GM18868 (cell line): ENCODE measurements around the gene RAB24.
A peak's percentile ranks its signal among the peaks of the same experiment; 100 is the strongest.
"Not testable (repeated sequence)": the region's sequence is repeated elsewhere in the genome, so short reads cannot be mapped to it uniquely, and the experiment has no call there.

Experiments
- ATAC-seq: cut with Tn5 transposase; IDR thresholded peaks from one replicate; pipeline ENCODE4 v1.9.1; 2021; ENCODE audit warnings: mild to moderate bottlenecking, moderate library complexity; ENCODE audit not compliant: unreplicated experiment

Gene RAB24

GRCh38 chr5:177311723-177312648 lies 8.5 kb upstream of the RAB24 start, which contains the start of gene MXD3:
MXD3 (minus strand) TSS chr5:177311898; CDS start chr5:177311830, 68 bp downstream.
- ATAC-seq: peak; percentile 79

- ATAC-seq: no peak
Measured at GRCh38 chr5:177311392-177311722, 7.8 kb upstream of the RAB24 start.

- no peak for ATAC-seq
Measured at GRCh38 chr5:177310757-177311391, 7.4 kb upstream of the RAB24 start.

- no peak for ATAC-seq
Measured at GRCh38 chr5:177310332-177310731, 6.8 kb upstream of the RAB24 start.

- no peak for ATAC-seq
Measured at GRCh38 chr5:177309351-177310191, 6.1 kb upstream of the RAB24 start.

GRCh38 chr5:177308740-177309139 lies 5.2 kb upstream of the RAB24 start:
- ATAC-seq: no peak

- no peak for ATAC-seq
Measured at GRCh38 chr5:177307544-177308363, 4.2 kb upstream of the RAB24 start.

- ATAC-seq: no peak
Measured at GRCh38 chr5:177306674-177307543, 3.4 kb upstream of the RAB24 start.

GRCh38 chr5:177306103-177306640 lies 2.7 kb upstream of the RAB24 start:
- ATAC-seq: not testable (repeated sequence)

GRCh38 chr5:177304392-177305119 lies 1.0 kb upstream of the RAB24 start:
- ATAC-seq: no peak

GRCh38 chr5:177303925-177304391 lies 439 bp upstream of the RAB24 start:
- no peak for ATAC-seq

- ATAC-seq: no peak
Measured at GRCh38 chr5:177302354-177303110, 987 bp downstream of the RAB24 start.

GRCh38 chr5:177301503-177302165 lies 1.9 kb downstream of the RAB24 start:
- no peak for ATAC-seq

- ATAC-seq: no peak
Measured at GRCh38 chr5:177300951-177301350, 2.6 kb downstream of the RAB24 start.

- peak; percentile 62 for ATAC-seq
Measured at GRCh38 chr5:177300236-177300880, 3.2 kb downstream of the RAB24 start.

GRCh38 chr5:177299697-177300096 lies 3.8 kb downstream of the RAB24 start:
- ATAC-seq: no peak

- no peak for ATAC-seq
Measured at GRCh38 chr5:177297922-177298321, 5.6 kb downstream of the RAB24 start.
